GM13976 (cell line): ENCODE measurements around the gene IL4R.

Source experiments
- DNase-seq: peaks from one replicate; pipeline ENCODE4 v3.0.0; 2012; ENCODE audit warnings: low spot score
- in situ Hi-C: fragments of 300-500 bp; cut with MboI; formaldehyde crosslinking; loops from one replicate; pipeline ENCODE4 v1.12.0; 2022; ENCODE audit warnings: low sequenced_read_pairs, mixed read lengths, inconsistent platforms; ENCODE audit not compliant: unreplicated experiment
- TF ChIP-seq, protein P1 (sequence below): IDR thresholded peaks from 2 replicates; pipeline ENCODE4 v1.5.1; 2012; ENCODE audit warnings: borderline replicate concordance, mild to moderate bottlenecking; ENCODE audit not compliant: insufficient read depth; ENCODE audit errors: extremely low read depth, missing control alignments, control extremely low read depth

Gene IL4R

DNA sequence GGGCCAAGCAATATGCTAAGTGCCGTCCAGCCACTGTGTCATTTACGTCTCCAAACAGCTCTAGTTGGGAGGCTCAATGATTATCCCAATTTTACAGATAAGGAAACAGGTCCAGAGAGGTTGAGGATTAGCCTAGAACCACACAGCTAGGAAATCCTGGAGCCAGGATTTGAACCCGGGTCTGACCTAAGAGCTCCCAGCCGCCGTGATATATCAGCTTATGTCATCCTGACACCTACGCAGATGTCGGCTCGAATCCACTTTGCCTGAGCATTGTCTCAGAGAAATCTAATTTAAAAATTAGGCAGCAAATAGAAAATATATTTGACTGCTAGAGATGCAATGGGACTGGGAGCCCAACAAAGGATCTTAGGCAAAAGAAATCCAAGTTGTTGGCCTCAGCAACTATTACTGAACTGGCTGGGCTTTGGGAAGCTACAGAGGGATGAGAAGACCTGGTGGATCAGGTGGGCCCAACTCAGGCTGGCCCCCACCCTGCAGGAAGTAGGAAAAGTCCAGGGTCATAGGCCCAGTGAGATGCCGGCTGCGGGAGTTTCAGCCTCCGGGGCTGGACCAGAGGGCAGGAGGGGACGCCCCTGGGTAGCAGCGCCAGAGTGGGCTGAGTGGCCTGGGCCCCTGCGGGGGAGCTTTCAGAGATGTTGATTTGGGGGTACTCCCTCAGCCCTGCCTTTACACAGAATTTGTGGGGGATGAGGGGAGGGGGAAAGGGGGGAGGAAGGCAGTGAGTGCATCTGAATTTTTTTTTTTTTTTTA, 53.1 kb downstream of the IL4R start:
- DNase-seq = peak; percentile 71
- in situ Hi-C loops = loop anchor here (10.0 kb wide), 1 partner anchor 132 kb away; no protein-coding TSS in a partner anchor
- TF ChIP-seq, protein P1, sequence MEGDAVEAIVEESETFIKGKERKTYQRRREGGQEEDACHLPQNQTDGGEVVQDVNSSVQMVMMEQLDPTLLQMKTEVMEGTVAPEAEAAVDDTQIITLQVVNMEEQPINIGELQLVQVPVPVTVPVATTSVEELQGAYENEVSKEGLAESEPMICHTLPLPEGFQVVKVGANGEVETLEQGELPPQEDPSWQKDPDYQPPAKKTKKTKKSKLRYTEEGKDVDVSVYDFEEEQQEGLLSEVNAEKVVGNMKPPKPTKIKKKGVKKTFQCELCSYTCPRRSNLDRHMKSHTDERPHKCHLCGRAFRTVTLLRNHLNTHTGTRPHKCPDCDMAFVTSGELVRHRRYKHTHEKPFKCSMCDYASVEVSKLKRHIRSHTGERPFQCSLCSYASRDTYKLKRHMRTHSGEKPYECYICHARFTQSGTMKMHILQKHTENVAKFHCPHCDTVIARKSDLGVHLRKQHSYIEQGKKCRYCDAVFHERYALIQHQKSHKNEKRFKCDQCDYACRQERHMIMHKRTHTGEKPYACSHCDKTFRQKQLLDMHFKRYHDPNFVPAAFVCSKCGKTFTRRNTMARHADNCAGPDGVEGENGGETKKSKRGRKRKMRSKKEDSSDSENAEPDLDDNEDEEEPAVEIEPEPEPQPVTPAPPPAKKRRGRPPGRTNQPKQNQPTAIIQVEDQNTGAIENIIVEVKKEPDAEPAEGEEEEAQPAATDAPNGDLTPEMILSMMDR = no peak

DNA sequence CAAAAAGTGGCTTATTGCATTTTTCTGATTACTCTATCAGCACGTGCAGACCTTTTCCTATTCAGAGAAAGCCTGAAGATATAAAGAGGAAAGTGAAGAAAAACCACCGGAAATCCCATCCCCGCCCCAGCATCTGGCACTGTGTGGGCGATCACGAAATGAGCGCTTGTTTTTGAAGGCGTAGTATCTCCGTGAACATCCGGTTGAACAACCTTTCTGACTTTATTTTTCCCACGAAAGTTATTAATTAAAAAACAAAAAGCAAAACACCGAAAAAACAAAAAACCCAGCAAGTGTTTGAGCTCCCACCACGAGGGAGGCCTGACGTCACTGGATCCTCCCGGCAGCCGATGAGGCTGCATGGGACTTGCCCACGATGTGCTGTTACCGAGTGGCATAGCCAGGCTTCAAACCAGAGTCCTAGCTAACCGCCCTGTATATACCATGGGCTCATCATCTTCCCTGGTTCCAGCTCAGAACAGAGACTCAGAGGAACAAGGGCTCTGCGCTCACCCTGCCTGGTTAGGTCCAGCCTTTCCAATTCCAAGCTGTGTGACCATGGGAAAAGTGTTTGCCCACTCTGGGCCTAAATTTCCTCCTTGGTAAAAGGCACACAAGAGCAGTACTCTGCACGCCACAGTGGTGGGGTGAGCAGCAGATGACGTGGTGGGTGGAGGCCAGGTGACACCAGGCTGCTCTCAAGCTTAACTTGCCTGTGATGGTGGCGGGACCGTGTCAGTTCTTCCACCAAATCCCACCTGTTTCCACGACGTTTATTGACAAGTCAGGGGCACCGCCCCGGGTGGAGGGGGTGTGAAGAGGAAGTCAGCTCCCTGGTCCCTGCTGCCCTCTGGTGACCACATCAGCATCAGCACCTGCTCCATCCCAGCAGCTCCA, 53.9 kb downstream of the IL4R start:
- TF ChIP-seq, protein P1 = peak; percentile 83
- in situ Hi-C loops = loop anchor here (10.0 kb wide), 1 partner anchor 133 kb away; no protein-coding TSS in a partner anchor
- peak; percentile 87 for DNase-seq

DNA sequence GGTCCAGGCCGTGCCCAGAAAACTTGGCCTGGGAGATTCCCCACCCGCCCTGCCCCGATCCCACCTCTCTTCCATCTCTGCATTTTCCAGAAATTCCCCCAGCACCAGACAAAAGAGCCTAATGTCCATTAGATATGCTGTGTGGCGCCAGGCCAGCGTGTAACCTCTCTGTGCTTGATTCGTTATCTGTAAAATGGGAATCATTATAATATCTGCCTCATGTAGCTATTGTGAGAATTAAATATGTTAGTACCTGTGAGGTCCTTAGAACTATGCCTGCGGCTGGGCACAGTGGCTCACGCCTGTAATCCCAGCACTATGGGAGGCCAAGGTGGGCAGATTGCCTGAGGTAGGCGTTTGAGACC, 54.6 kb downstream of the IL4R start:
- no peak for DNase-seq
- TF ChIP-seq, protein P1 = no peak
- in situ Hi-C loops = loop anchor here (10.0 kb wide), 1 partner anchor 134 kb away; no protein-coding TSS in a partner anchor

DNA sequence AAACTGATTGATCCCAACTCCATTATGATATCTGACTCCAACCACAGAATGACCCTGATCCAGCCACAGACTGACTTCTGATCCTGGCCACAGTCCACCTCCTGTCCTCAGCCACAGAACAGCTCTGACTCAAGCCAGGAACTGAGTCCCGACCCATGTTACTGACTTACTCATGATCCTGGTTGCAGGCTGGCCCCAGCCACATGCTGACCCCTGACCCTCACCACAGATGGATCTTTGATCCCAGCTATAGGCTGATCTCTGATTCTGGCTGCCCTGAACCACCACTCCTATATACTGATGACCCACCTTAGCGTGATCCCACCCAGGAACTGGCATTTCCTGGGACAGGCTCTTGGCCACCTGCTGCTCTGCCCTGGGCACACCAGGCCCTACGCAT, 56.0 kb downstream of the IL4R start:
- TF ChIP-seq, protein P1 = no peak
- in situ Hi-C loops = loop anchor here (10.0 kb wide), 3 partner anchors 85 to 195 kb away; no protein-coding TSS in a partner anchor
- no peak for DNase-seq

DNA sequence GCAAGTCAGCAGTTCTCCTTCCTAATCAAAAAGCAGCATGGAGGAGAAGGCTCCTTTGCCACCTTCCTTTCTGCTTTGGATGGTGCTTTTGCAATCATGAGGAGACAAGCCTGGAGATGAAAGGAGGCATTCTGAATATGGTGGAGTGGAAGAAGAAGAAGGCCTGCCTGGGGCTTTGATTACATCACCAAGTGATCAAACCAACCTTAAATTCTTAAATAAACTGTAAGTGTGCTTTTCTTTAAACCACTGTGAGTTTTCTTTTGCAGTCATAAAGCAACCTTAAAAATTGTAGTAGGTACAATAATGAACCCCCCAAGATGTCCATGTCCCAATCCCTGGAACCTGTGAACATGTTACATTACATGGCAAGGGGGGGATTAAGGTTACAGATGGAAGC, 56.5 kb downstream of the IL4R start:
- in situ Hi-C loops = loop anchor here (10.0 kb wide), 2 partner anchors 84 to 196 kb away; no protein-coding TSS in a partner anchor
- TF ChIP-seq, protein P1 = no peak
- no peak for DNase-seq

DNA sequence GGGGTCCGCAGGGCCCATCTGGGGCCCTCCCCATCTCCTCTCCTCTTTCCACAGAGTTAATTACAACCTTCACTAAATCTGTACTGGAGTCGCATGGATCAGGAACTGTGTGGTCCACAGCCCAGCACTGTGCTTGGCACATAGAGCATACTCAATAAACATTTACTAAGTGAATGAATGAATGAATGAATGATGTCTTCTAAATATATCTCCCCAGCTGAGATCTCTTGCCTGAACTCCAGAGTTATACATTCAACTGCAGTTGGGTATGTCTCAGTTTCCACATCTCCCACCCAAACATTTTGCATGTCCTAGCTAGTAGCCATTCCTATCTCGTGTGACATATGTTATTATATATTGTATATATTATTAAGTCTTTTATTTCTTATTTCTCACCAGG, 59.5 kb downstream of the IL4R start:
- in situ Hi-C loops = loop anchor here (10.0 kb wide), 2 partner anchors 81 to 199 kb away; no protein-coding TSS in a partner anchor
- TF ChIP-seq, protein P1 = no peak
- no peak for DNase-seq
